Breast epithelium (tissue), 4 donors: Measurements from ENCODE around the gene RPL36A. TPM values are rescaled to one million over a fixed set of nuclear protein-coding genes. Genes with fewer than 3 reads are reported as not detected.

Source experiments
- DNase-seq, 2 donors: peaks; one replicate each; pipeline ENCODE4 v3.0.0-alpha.2; 2019; ENCODE audit warnings: low spot score in 2 of 2
- H3K27ac ChIP-seq, 2 donors: fragments of 200-600 bp; sonication (generic) in 1 of 2; one replicate each; pipeline ENCODE4 v1.5.1; 2016 to 2019; ENCODE audit warnings: mild to moderate bottlenecking in 1 of 2
- H3K27me3 ChIP-seq, 2 donors: fragments of 200-600 bp; sonication (generic) in 1 of 2; one replicate each; pipeline versions ENCODE4 v1.5.1 to v1.6.0; 2017 to 2019; ENCODE audit warnings: control low read depth in 1 of 2, mild to moderate bottlenecking in 1 of 2
- H3K36me3 ChIP-seq: fragments of 200-600 bp; one replicate; pipeline ENCODE4 v1.5.1; 2019
- H3K4me1 ChIP-seq, 2 donors: fragments of 200-600 bp; sonication (generic); one replicate each; pipeline ENCODE4 v1.5.1; 2016 to 2019; ENCODE audit warnings: control low read depth in 1 of 2
- H3K4me3 ChIP-seq, 3 donors: fragments of 200-600 bp; sonication (generic); 1 replicate in 2 of 3; 2 replicates in 1 of 3; pipeline ENCODE4 v1.5.1; 2016 to 2019; ENCODE audit warnings: mild to moderate bottlenecking in 3 of 3, moderate library complexity in 2 of 3
- H3K9me3 ChIP-seq, 2 donors: fragments of 200-600 bp; sonication (generic) in 1 of 2; one replicate each; pipeline ENCODE4 v1.5.1; 2016 to 2019; ENCODE audit warnings: control low read depth in 1 of 2
- CTCF ChIP-seq, 3 donors: fragments of 450-650 bp; IDR thresholded peaks; one replicate each; pipeline ENCODE4 v1.5.1; 2016 to 2017; ENCODE audit warnings: antibody characterized with exemption in 3 of 3, mild to moderate bottlenecking in 3 of 3, moderate library complexity in 3 of 3
- POLR2A ChIP-seq: fragments of 450-650 bp; IDR thresholded peaks from one replicate; pipeline ENCODE4 v1.6.1; 2016; ENCODE audit warnings: antibody characterized with exemption, mild to moderate bottlenecking, moderate library complexity
- POLR2AphosphoS5 ChIP-seq, 3 donors: sonication (generic); formaldehyde crosslinking; IDR thresholded peaks; one replicate each; pipeline ENCODE4 v1.6.1; 2017; ENCODE audit warnings: antibody characterized with exemption in 3 of 3
- intact Hi-C: fragments of 100-400 bp; cut with DNase I; formaldehyde crosslinking; loops from one replicate; pipeline ENCODE4 v1.15.1; 2023; ENCODE audit warnings: low total_unique reads
- total RNA-seq, 3 donors: library from RNA; depleted of rRNA; stranded (reverse); fragments of >200 nt; gene quantifications; one replicate each; pipeline ENCODE4 v1.1.0, GENCODE V29; 2016

The RPL36A gene
- total RNA-seq, 3 donors from 2014 or later: 503 to 954 (median 526) TPM

- TF ChIP-seq CTCF (IDR thresholded peaks at IDR 0.05) (no peak), POLR2A (no peak), POLR2AphosphoS5 (IDR thresholded peaks at IDR 0.05) (no peak)
- Histone ChIP-seq H3K4me1 (no peaks in the 10 kb centered on the region), H3K9me3 (no peaks in the 10 kb centered on the region), H3K27ac (no peak overlapping the region), H3K27me3 (peaks cover 0 to 31% of the 10 kb centered on the region in 2 donors), H3K36me3 (no peaks in the 10 kb centered on the region), H3K4me3 (no peak overlapping the region)
- intact Hi-C loops: no loop called here
- DNase-seq: no peak
Measured at GRCh38 chrX:101398694-101399093, 7.9 kb downstream of the RPL36A start.

- Histone ChIP-seq H3K27ac (no peak overlapping the region), H3K36me3 (no peaks in the 10 kb centered on the region), H3K9me3 (no peaks in the 10 kb centered on the region), H3K4me3 (no peak overlapping the region), H3K27me3 (peaks cover 0 to 34% of the 10 kb centered on the region in 2 donors), H3K4me1 (no peaks in the 10 kb centered on the region)
- intact Hi-C loops: no loop called here
- TF ChIP-seq POLR2AphosphoS5 (IDR thresholded peaks at IDR 0.05) (no peak), CTCF (IDR thresholded peaks at IDR 0.05) (no peak), POLR2A (no peak)
- DNase-seq: no peak
Measured at GRCh38 chrX:101399825-101400224, 9.0 kb downstream of the RPL36A start.

- DNase-seq: no peak
- Histone ChIP-seq H3K27me3 (peaks cover 0 to 10% of the 10 kb centered on the region in 2 donors), H3K9me3 (no peaks in the 10 kb centered on the region), H3K4me1 (no peaks in the 10 kb centered on the region), H3K36me3 (no peaks in the 10 kb centered on the region), H3K27ac (peak overlapping the region; percentile 94 to 97), H3K4me3 (peak overlapping the region; percentile 59 to 80 (median 60))
- intact Hi-C loops: no loop called here
- TF ChIP-seq CTCF (IDR thresholded peaks at IDR 0.05) (no peak), POLR2A (no peak), POLR2AphosphoS5 (IDR thresholded peaks at IDR 0.05) (no peak)
Measured at GRCh38 chrX:101407167-101407747, 16.4 kb downstream of the RPL36A start.

GRCh38 chrX:101407748-101408531 is 17.1 kb downstream of the RPL36A start, which contains the start of the genes GLA and HNRNPH2:
Gene GLA (minus strand): TSS chrX:101407925. CDS start chrX:101407903, 22 bp downstream.
Gene HNRNPH2 (plus strand): TSS chrX:101408222. CDS start chrX:101411989, 3,767 bp downstream.
- Histone ChIP-seq H3K27ac (peak within 1 kb of the TSS; percentile 94 to 97), H3K36me3 (no peaks in the 10 kb centered on the region), H3K9me3 (no peaks in the 10 kb centered on the region), H3K4me1 (no peaks in the 10 kb centered on the region), H3K27me3 (peaks cover 0 to 15% of the 10 kb centered on the region in 2 donors), H3K4me3 (peak within 1 kb of the TSS; percentile 59 to 80 (median 60))
- intact Hi-C loops: no loop called here
- peak; percentile 78 for TF ChIP-seq POLR2A
- TF ChIP-seq CTCF (IDR thresholded peaks at IDR 0.05): peak in 2 of 3 donors; percentile 19 to 45
- TF ChIP-seq POLR2AphosphoS5 (IDR thresholded peaks at IDR 0.05): peak; percentile 90 to 99 (median 98)
- peak; percentile 86 to 96 for DNase-seq

GRCh38 chrX:101408532-101408841 is 17.7 kb downstream of the RPL36A start:
- peak in 1 of 3 donors; percentile 52 for TF ChIP-seq CTCF (IDR thresholded peaks at IDR 0.05)
- no peak for TF ChIP-seq POLR2A
- DNase-seq: no peak
- Histone ChIP-seq H3K4me1 (no peaks in the 10 kb centered on the region), H3K4me3 (peak overlapping the region; percentile 59 to 80 (median 60)), H3K36me3 (no peaks in the 10 kb centered on the region), H3K9me3 (no peaks in the 10 kb centered on the region), H3K27ac (peak overlapping the region; percentile 94 to 97), H3K27me3 (peaks cover 0 to 15% of the 10 kb centered on the region in 2 donors)
- intact Hi-C loops: no loop called here
